BE2C (cell line): ENCODE data around the gene ATP8A2.
A peak's percentile ranks its signal among the peaks of the same experiment; 100 is the strongest.

Source experiments
- DNase-seq: peaks from one replicate; pipeline ENCODE4 v3.0.0-alpha.2; 2020
- H3K27me3 ChIP-seq: fragments of 250-450 bp; sonication (Bioruptor Pico); 2 replicates; pipeline ENCODE4 v1.5.1; 2020; ENCODE audit warnings: mild to moderate bottlenecking
- H3K36me3 ChIP-seq: fragments of 250-450 bp; sonication (Bioruptor Pico); 2 replicates; pipeline ENCODE4 v1.5.1; 2020; ENCODE audit warnings: mild to moderate bottlenecking
- H3K4me1 ChIP-seq: fragments of 250-450 bp; sonication (Bioruptor Pico); 2 replicates; pipeline ENCODE4 v1.5.1; 2020
- H3K4me3 ChIP-seq: 2 replicates; pipeline ENCODE4 v1.5.1; 2011; ENCODE audit warnings: low read depth, low read length
- H3K9me3 ChIP-seq: fragments of 250-450 bp; sonication (Bioruptor Pico); 2 replicates; pipeline ENCODE4 v1.5.1; 2020
- CTCF ChIP-seq: IDR thresholded peaks from 2 replicates; pipeline ENCODE4 v1.5.1; 2012; ENCODE audit warnings: mild to moderate bottlenecking, low read depth, low read length

ATP8A2 gene

DNA sequence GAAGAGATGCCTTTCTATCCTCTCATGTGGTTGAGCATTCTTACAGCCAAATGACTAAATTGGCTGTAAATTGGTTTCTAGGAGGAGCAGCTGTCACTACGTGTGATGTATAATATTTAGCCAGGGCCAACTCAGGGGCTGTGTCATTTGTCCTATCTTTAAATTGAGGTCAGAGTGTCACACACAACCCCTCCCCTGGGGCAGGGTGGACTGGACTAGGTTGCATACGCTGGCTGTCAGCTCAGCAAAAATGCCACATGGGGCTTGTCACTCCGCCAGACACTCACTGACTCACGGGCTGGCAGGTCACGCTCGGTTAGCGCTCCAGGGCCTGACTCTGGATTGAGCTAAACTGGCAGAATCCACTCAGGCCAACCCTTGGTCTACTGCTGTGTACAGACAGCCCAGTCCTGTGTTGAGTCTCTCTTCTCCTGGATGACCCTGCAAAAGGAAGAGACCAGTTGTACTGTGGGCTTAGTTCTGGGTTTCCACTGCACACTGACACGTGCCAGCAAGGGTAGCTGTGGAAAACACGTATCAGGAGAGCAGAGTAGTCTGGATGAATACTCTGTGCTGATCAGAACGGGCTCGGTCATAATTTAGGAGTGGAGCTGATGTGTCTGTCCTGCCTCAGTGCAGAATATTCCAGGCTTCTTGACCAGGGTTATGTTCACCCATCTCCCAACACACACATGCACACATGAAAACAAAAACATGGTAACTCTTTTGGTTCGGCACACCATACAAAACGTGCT is 650.9 kb downstream of the ATP8A2 start:
- peak; percentile 89 for DNase-seq
- Histone ChIP-seq H3K27me3 (peaks cover 3% of the 10 kb centered on the region; the same call in 1 of the 2 replicates), H3K36me3 (no peaks in the 10 kb centered on the region), H3K4me1 (peaks cover 4% of the 10 kb centered on the region; the same call in 1 of the 2 replicates), H3K4me3 (no peak overlapping the region), H3K9me3 (no peaks in the 10 kb centered on the region)
- TF ChIP-seq CTCF = no peak

GRCh38 chr13:26024558-26024957 is 652.8 kb downstream of the ATP8A2 start:
- H3K36me3 ChIP-seq = no peaks in the 10 kb centered on the region
- H3K4me1 ChIP-seq = peaks cover 4% of the 10 kb centered on the region; the same call in 1 of the 2 replicates
- DNase-seq = no peak
- no peaks in the 10 kb centered on the region for H3K9me3 ChIP-seq
- H3K4me3 ChIP-seq = no peak overlapping the region
- peaks cover 3% of the 10 kb centered on the region; the same call in 1 of the 2 replicates for H3K27me3 ChIP-seq
- no peak for TF ChIP-seq CTCF

- H3K27me3 ChIP-seq = 0 out of 2 replicates have a peak, but pooled peaks cover 3% of the 10 kb centered on the region
Observed at GRCh38 chr13:26025196-26025595, 653.4 kb downstream of the ATP8A2 start.

GRCh38 chr13:26025771-26026170 is 654.0 kb downstream of the ATP8A2 start:
- Histone ChIP-seq H3K4me1 (peaks cover 4% of the 10 kb centered on the region; the same call in 1 of the 2 replicates), H3K4me3 (no peak overlapping the region), H3K27me3 (peaks cover 6% of the 10 kb centered on the region; the same call in 1 of the 2 replicates), H3K9me3 (no peaks in the 10 kb centered on the region), H3K36me3 (no peaks in the 10 kb centered on the region)
- DNase-seq = no peak
- no peak for TF ChIP-seq CTCF

More at GRCh38 chr13:26025196-26025595, 653.4 kb downstream of the ATP8A2 start:
- TF ChIP-seq CTCF = no peak
- Histone ChIP-seq H3K4me1 (peaks cover 4% of the 10 kb centered on the region; the same call in 1 of the 2 replicates), H3K36me3 (no peaks in the 10 kb centered on the region), H3K9me3 (no peaks in the 10 kb centered on the region), H3K4me3 (no peak overlapping the region)
- DNase-seq = no peak

- no peak for TF ChIP-seq CTCF
- Histone ChIP-seq H3K4me1 (peaks cover 4% of the 10 kb centered on the region; the same call in 1 of the 2 replicates), H3K36me3 (no peaks in the 10 kb centered on the region), H3K27me3 (peaks cover 7% of the 10 kb centered on the region; the same call in 1 of the 2 replicates), H3K4me3 (no peak overlapping the region), H3K9me3 (no peaks in the 10 kb centered on the region)
- DNase-seq = no peak
Observed at GRCh38 chr13:26026211-26026610, 654.4 kb downstream of the ATP8A2 start.

DNA sequence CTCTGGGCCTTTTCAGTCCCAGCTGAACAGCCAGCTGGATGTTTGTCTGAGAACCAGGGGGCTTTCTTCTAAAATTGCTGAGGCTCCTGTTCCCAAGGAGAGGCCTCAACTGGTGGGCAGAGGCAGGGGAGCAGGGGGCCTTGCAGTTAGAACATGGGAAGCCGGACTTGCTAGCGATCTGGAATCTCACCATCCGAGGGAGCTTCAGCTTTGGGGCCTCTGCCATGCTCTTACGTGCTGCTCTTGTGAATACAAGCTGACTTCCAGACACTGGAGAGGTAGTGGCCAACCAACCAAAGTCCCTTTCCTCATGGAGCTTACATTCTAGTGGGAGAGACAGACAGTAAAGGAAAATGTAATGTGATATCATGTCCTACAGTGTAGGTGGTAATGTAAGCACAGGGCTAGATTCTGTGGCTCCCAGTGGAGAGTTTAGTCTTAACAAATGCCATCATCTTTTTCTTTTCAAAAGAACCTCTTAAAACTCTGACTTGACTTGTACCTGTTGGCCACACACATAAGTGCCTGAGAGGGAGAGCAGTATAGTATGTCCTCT is 657.9 kb downstream of the ATP8A2 start:
- no peaks in the 10 kb centered on the region for H3K36me3 ChIP-seq
- H3K27me3 ChIP-seq = peaks cover 4% of the 10 kb centered on the region; the same call in 1 of the 2 replicates
- DNase-seq = no peak
- H3K4me3 ChIP-seq = no peak overlapping the region
- no peaks in the 10 kb centered on the region for H3K4me1 ChIP-seq
- no peak for TF ChIP-seq CTCF
- no peaks in the 10 kb centered on the region for H3K9me3 ChIP-seq
